Iris pigment epithelial cell (primary cell): ENCODE results near the gene STIM1.
A peak's percentile ranks its signal among the peaks of the same experiment; 100 is the strongest.

Experiments
- DNase-seq: peaks from one replicate; pipeline ENCODE4 v3.0.0-alpha.2; 2011; ENCODE audit warnings: low read depth

The STIM1 gene

GRCh38 chr11:4068962-4069361 is 213.5 kb downstream of the STIM1 start:
- DNase-seq, result no peak

DNA sequence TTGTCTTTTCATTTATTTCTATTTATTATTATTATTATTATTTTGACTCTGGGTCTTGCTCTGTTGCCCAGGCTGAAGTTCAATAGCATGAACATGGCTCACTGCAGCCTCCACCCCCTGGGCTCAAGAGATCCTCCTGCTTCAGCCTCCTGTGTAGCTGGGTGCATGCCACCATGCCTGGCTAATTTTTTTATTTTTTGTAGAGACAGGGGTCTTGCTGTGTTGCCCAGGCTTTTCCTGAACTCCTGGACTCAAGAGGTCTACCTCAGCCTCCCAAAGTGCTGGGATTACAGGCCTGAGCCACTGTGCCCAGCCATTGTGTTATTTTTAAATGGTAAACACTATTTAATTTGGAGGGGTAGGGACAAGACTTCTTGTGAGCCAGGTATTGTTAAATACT is 215.9 kb downstream of the STIM1 start:
- no peak for DNase-seq

DNA sequence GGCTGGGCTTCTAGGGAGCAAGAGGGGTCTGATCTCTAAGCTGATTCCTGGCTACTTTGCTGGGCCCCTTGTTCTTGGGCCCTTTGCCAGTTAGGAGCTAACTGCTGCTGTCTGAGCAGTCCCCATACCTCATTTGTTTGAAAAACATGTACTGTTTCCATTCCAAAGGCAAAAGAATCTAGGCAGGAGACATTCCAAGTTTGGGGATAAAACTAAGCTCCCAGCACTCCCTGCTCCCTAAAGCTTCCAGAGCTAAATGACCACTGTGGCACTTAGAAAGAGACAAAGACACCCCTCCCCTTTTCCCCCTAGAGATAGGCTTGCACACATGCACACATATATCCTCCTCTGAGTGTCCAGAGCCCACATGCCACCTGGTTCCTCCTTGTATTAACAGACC is 216.4 kb downstream of the STIM1 start:
- no peak for DNase-seq

DNA sequence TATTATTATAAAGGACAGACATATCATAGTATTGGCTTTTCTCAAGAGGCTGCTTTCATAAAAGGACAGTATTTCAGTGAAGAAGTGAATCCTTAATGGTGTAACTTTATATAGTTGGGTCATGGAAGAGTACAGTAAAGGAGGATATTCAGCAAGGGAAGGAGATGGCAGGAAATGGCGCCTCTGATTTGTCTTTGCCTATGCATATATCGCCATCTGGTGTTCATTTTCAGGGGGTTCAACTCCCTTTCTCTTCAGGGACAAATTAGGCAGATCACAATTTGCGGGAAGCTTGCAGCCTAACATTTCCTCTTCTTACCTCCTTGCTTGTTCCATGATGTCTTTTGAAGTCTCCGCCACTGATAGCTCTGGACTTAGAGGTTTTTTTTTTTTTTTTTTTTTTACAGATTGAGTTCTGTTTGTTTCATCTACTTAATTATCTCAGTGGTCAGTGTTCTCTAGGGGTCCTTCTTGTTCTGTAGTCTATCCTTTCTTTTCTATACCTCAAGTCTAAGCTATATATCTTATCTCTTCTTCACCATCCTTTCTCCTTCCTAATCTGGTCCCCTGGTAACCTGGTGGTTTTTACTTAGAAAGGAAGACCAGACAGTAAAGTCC is 217.3 kb downstream of the STIM1 start:
- peak; percentile 76 for DNase-seq

DNA sequence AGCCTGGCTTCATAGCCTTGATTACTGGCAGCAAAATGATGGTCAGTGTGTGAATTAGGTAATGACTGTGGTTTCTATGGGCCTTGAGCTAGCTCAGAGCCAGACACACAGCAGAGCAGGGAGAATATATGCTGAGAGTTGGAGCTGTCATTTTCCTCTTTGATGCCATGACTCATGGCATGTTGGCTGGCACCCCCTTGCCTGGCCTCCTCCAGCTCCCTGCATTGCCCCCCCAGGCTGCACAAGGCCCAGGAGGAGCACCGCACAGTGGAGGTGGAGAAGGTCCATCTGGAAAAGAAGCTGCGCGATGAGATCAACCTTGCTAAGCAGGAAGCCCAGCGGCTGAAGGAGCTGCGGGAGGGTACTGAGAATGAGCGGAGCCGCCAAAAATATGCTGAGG is 218.8 kb downstream of the STIM1 start:
- peak; percentile 34 for DNase-seq

DNA sequence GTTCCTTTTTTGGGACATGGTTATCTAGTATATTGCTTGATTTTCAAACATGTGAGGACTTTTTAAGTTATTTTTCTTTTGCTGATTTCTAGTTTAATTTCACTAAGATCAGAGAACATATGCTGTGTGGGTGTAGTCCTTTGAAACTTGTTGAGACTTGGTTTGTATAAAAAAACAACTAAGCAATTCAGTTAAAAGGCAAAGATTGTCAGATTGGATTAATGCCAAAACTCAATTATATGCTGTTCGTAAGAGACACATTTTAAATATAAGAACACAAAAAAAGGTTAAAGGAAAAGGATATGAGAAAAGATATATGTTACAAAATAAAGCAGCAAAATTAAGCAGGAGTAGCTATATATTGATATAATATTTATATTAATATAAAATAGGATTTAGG is 221.3 kb downstream of the STIM1 start:
- no peak for DNase-seq

DNA sequence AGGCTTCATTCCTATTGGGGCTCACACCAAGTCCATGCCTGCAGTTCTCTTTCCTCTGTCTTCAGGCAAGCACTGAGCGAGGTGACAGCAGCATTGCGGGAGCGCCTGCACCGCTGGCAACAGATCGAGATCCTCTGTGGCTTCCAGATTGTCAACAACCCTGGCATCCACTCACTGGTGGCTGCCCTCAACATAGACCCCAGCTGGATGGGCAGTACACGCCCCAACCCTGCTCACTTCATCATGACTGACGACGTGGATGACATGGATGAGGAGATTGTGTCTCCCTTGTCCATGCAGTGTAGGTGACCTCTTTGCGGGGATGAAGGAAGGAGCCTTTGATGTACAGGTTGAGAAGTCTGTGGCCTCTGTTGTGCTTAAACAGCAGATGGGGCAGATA is 227.7 kb downstream of the STIM1 start:
- DNase-seq, result no peak

DNA sequence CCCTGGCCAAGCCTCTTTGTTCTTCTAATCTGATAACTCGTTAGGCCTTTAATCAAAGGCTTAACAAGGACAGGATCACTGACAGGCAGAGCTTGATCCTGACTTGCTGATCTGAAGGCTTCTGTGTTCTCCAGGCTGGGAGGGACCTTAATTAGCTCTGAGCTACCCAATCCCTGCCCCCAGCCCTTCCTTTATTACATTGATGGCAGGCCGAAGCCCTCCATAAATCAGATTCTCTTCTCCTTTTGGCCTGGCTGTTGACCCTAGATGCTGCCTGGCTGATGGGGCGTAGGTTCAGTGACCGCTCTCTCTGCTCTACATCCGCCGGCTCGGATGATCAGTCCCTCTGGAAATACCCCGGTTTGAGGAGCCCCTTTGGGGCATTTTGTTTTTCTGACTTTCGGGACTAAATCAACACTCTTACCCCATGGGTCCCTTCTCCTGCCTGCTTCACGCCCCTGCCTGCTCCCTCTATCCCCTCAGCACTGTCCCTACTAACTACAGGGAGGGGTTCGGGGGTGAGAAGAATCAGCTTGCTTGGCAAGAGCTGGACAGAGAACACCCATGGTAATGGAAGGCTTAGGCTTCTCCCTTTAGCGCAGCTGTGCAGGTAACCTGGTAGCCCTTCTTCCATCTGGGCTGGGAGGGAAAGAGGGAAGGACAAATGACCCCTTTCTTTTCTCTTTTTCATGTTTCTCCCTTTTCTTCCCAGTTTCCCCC is 229.1 kb downstream of the STIM1 start:
- DNase-seq, result no peak

DNA sequence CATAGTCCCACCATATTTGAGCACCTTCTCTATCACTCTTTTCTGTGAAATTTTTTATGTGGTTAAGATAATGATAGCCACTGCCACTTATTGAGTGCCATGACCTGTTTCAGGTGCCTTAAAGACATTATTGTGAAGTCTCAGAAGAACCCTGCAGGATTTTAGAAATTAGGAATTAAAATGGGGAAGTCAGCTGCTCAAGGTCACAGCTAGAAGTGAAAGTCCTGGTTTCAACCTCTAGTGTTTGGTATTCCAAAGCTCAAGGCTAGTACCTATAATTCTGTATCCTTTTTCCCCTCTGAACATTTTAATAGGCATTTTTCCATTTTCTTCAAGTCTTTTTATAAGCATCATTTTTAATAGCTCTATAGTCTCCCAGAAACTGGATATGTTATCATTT is 230.1 kb downstream of the STIM1 start:
- DNase-seq, result no peak

DNA sequence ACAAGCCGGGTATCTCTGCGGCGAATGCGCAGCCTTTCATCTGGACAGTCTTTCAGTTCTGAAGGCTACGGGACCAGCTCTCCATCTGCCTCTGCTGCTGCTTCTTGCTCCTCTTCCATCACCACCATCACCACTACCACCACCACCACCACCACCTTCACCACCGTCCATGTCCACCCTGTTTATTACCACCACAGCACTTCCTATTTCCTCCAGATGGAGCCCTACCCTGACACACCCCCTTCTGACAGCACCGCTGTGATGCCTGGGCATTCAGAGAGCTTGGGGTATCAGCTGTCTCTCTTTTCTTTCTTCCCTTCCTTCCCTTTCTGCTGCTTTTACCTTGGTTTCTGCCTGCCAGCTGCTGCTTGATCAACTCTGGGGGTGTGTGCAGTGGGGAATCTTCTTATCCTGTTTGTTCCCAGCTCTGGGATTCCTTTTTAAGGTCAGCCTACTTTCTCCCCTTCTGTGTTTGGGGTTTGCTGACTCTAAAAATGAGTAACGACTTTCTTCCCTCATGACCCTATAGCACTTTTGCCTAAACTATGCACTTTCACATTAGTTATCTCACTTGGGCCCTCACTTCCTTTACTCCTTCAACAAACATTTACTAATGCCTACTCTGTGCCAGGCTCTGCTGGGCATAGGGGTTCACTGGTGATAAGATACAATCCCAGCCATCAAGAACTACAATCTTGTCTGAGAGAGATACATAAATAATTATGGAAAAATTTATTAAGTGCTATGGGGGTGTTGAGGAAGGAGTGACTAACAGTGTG is 231.3 kb downstream of the STIM1 start:
- DNase-seq, result no peak

GRCh38 chr11:4087551-4087950 is 232.1 kb downstream of the STIM1 start:
- peak; percentile 28 for DNase-seq

DNA sequence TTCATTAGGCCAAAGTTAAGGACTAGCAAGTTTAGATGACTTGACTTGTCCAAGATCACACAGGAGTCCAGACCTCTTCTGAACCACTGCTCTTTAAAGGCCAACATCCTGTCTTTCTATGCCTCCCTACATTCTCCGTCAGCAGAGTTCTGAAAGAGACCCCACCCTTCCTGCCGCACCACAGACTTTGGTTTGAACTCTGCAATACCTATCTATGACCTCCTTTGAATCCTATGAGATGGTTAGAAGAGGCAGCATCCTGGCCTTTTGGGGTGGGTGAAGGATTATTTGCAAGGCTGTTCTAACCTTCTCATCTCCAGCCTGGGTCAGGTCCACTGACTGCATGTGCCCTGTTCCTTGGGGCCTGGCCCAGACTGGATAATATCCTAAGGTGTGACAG is 234.8 kb downstream of the STIM1 start:
- DNase-seq, result no peak

DNA sequence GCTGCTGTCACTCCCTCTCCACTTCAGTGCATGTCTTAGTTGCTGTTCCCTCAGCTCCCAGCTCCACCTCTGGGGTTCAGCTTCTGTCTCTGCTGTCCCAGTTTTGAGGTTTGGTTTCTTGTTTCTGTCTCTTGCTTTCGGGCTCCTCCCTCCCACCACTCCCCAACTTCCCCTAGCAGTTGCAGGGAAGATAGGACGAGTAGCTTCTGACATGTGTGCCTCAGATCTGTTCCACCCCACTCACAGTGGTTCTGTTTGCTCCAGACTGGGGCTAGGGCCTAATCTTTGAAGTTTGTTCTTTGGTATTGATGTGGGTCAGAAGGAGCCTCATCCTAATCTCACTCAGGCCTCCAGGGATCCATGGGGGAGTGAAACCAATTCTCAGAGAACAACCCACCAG is 236.6 kb downstream of the STIM1 start:
- DNase-seq, result no peak

DNA sequence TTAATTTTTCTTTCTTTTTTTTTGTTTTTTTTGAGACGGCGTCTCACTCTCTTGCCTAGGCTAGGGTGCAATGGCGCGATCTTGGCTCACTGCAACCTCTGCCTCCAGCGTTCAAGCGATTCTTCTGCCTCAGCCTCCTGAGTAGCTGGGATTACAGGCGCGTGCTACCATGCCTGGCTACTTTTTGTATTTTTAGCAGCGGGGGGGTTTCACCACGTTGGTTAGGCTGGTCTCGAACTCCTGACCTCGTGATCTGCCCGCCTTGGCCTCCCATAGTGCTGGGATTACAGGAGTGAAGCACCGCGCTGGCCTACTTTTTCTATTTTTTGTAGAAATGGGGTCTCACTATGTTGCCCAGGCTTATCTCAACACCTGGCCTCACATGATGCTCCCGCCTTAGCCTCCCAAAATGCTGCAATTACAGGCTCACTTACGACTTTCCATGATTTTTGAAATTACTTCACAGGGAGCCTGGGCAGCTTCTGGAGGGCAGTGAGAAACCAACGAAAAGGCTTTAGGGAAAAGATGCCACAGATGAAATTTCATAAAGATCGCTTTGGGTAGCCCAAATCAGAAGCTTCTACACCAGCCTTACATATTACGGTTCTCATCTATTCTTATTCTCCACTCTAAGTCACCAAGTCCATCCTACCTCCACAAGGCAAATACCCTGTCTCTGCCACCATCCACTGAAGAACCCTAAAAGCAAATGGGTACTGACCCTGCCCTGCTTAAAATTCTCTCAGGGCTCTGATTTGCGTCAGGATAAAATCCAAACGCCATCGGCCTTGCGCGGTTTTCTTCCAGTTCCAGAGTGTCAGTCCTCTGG is 238.3 kb downstream of the STIM1 start:
- DNase-seq, result no peak

DNA sequence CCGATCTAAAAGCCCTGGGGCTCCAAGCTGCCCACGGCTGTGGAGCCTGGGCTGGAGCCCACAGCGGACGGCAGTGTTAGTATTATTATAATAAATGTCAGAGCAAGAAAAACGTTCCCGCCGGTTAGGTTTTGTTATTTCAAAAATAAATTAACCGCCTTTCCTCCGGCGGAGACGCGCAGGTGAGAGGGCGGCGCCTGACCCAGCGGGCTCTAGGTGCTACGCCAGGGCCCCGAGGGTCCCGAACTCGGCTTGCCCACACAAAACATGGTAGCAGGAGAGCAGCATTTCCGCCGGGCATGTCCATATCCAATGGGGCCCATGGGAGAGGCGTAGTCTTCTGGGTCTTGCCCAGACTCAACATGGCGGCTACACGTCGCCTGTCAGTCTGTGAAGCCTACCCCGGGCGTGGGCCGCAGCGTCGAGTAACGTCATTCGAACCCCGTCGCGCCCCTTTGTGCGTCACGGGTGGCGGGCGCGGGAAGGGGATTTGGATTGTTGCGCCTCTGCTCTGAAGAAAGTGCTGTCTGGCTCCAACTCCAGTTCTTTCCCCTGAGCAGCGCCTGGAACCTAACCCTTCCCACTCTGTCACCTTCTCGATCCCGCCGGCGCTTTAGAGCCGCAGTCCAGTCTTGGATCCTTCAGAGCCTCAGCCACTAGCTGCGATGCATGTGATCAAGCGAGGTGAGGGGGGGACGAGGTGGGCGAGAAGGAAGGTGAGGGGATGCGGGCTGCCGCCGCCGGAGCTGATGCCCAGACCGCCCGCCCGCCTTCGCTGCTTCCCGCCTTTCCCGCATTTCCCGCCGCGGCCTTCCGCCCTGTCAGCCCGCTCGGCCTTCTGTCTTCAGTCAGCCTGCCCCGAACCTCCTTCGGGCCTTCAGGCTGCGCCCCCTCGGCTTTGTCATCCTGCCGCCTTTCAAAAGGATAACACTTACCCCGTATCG is 239.2 kb downstream of the STIM1 start, which contains the start of gene RRM1:
RRM1 (plus strand) TSS at position 452 of the 944 bp plus-strand sequence; CDS start at position 666, 214 bp downstream.
- peak; percentile 97 for DNase-seq

- DNase-seq, result peak; percentile 90
Measured at GRCh38 chr11:4095509-4096230, 240.2 kb downstream of the STIM1 start.

- no peak for DNase-seq
Measured at GRCh38 chr11:4098026-4098621, 242.7 kb downstream of the STIM1 start.

DNA sequence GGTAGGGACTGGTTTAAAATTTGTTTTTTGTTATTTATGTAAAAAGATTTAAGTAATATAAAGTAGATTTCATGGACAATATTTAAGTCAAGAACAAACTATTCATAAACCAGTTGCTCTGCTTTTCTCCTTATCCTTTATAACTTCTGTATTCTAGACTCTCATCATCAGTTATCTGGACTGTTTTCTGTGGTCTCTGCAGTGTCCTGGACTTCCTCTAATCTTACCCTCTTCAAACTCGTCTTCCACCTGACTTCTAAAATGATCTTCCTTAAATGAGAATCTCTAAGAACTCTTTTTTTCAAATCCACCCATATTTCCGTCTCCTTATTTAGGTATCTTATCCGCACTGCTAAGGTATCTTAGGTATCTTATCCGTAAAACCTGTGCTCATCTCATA is 247.2 kb downstream of the STIM1 start:
- DNase-seq, result no peak

DNA sequence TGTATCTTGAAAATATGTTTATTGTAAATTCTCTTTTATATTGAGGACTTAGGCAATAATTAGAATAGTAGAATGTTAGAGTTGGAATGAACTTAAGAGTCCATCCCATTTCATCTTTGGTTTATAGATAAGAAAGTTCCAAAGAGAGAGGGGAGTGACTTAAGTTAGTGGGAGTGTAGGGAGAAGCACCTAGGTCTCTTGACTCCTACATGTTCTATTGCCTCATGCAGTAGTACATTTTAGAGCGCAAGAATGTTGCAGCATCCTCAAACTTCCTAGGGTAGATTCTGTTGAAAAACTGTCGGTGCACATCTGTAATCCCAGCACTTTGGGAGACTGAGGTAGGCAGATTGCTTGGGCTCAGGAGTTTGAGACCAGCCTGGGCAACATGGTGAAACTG is 247.8 kb downstream of the STIM1 start:
- DNase-seq, result no peak

GRCh38 chr11:4105916-4106315 is 250.5 kb downstream of the STIM1 start:
- DNase-seq, result no peak
